GM12878 (cell line): ENCODE measurements around the gene SET. TPM values are rescaled to one million over a fixed set of nuclear protein-coding genes. Genes with fewer than 3 reads are reported as not detected.

Experiments used
- ATAC-seq: fragments of 200-7000 bp; cut with Tn5 transposase; 3 replicates; pipeline ENCODE4 v1.9.1; 2020; ENCODE audit warnings: mild to moderate bottlenecking, moderate library complexity
- BruUV-seq: library from RNA; stranded (reverse); fragments of 400-500 nt; replicated peaks from 2 replicates; lab custom pipeline; 2021; lab: Mats Ljungman, UMichigan
- CTCF ChIA-PET: fragments of 300-600 bp; sonication (Branson Sonifier 250); formaldehyde crosslinking; extraction: SDS; loops from one replicate; lab custom pipeline; 2021; ENCODE audit warnings: inconsistent platforms; lab: Yijun Ruan, JAX
- POLR2A ChIA-PET: fragments of 350-600 bp; formaldehyde crosslinking; extraction: SDS; loops from one replicate; lab custom pipeline; 2021; ENCODE audit warnings: inconsistent platforms; lab: Charles Lee
- RAD21 ChIA-PET: fragments of 300-600 bp; sonication (Branson Sonifier 250); formaldehyde crosslinking; loops from one replicate; lab custom pipeline; 2023; ENCODE audit warnings: antibody characterized with exemption; ENCODE audit not compliant: unreplicated experiment; lab: Charles Lee
- SMC1A ChIA-PET: fragments of 300-600 bp; sonication (Branson Sonifier 250); formaldehyde crosslinking; loops from one replicate; lab custom pipeline; 2023; ENCODE audit not compliant: unreplicated experiment, uncharacterized antibody; lab: Charles Lee
- DNase-seq: peaks from one replicate; pipeline ENCODE4 v3.0.0-alpha.2; 2011; ENCODE audit warnings: low read depth, low spot score
- FAIRE-seq: peaks from 3 replicates; lab custom pipeline; 2011; peaks lifted over from hg19 to GRCh38; lab: Jason Lieb, UNC
- H2AFZ ChIP-seq: 2 replicates; pipeline ENCODE4 v1.6.0; 2011; ENCODE audit warnings: low read depth, low read length, control low read depth; ENCODE audit not compliant: control insufficient read depth
- H3K27ac ChIP-seq: 2 replicates; pipeline ENCODE4 v1.5.1; 2011; ENCODE audit warnings: control low read depth; ENCODE audit not compliant: control insufficient read depth, insufficient read depth
- H3K27me3 ChIP-seq, 2 experiments: replicated peaks in 1 of 2; 2 replicates each; pipeline versions ENCODE4 v1.6.0 to v1.6.1; 2011; ENCODE audit warnings: low read length in 1 of 2; ENCODE audit not compliant: control insufficient read depth in 2 of 2, insufficient read depth in 2 of 2
- H3K36me3 ChIP-seq, 2 experiments: 2 replicates each; pipeline ENCODE4 v1.5.1; 2011; ENCODE audit warnings: low read length in 1 of 2; ENCODE audit not compliant: control insufficient read depth in 2 of 2, insufficient read depth in 2 of 2
- H3K4me1 ChIP-seq: 2 replicates; pipeline ENCODE4 v1.6.1; 2011; ENCODE audit warnings: mild to moderate bottlenecking, low read length, moderate library complexity, mixed read lengths; ENCODE audit not compliant: control insufficient read depth, insufficient read depth
- H3K4me2 ChIP-seq: 2 replicates; pipeline ENCODE4 v1.6.0; 2011; ENCODE audit warnings: control low read depth; ENCODE audit not compliant: control insufficient read depth, insufficient read depth
- H3K4me3 ChIP-seq: fragments of 200-600 bp; sonication (generic); 2 replicates; pipeline ENCODE4 v1.5.1; 2016
- H3K79me2 ChIP-seq: 2 replicates; pipeline ENCODE4 v1.6.0; 2011; ENCODE audit warnings: low read length; ENCODE audit not compliant: control insufficient read depth, insufficient read depth
- H3K9ac ChIP-seq: 2 replicates; pipeline ENCODE4 v1.8.0; 2011; ENCODE audit warnings: low read length, control low read depth, mixed read lengths; ENCODE audit not compliant: control insufficient read depth, insufficient read depth
- H3K9me3 ChIP-seq: replicated peaks from 3 replicates; pipeline ENCODE4 v1.5.1; 2011; ENCODE audit warnings: mild to moderate bottlenecking, low read length; ENCODE audit not compliant: control insufficient read depth, insufficient read depth
- H4K20me1 ChIP-seq: 2 replicates; pipeline ENCODE4 v1.6.0; 2011; ENCODE audit not compliant: control insufficient read depth, insufficient read depth
- ASH2L ChIP-seq: fragments of 300-600, 200-600 bp; sonication (generic); IDR thresholded peaks from 2 replicates; pipeline ENCODE4 v1.6.1; 2017; ENCODE audit warnings: low read depth, mild to moderate bottlenecking, borderline replicate concordance
- HCFC1 ChIP-seq: fragments of 150-350 bp; IDR thresholded peaks from 2 replicates; pipeline ENCODE4 v1.6.1; 2014; ENCODE audit warnings: low read length
- HSF1 ChIP-seq: fragments of 150-350 bp; IDR thresholded peaks from 2 replicates; pipeline ENCODE4 v1.6.1; 2014; ENCODE audit warnings: mild to moderate bottlenecking, low read depth, low read length
- IRF4 ChIP-seq: IDR thresholded peaks from 2 replicates; pipeline ENCODE4 v1.6.1; 2011; ENCODE audit warnings: low read depth, low read length
- KDM1A ChIP-seq: fragments of 200-600 bp; sonication (generic); IDR thresholded peaks from 2 replicates; pipeline ENCODE4 v1.6.1; 2016; ENCODE audit warnings: borderline replicate concordance
- LARP7 ChIP-seq: fragments of 450-650 bp; IDR thresholded peaks from 2 replicates; pipeline ENCODE4 v1.6.1; 2017; ENCODE audit warnings: mild to moderate bottlenecking
- NFYB ChIP-seq: IDR thresholded peaks from 2 replicates; pipeline ENCODE4 v1.6.1; 2011; ENCODE audit warnings: low read depth, mild to moderate bottlenecking, low read length, improper control_type of control experiment, moderate library complexity; ENCODE audit not compliant: insufficient read depth
- NR2C1 ChIP-seq: fragments of 450-650 bp; IDR thresholded peaks from 2 replicates; pipeline ENCODE4 v1.6.1; 2017; ENCODE audit warnings: antibody characterized with exemption, mild to moderate bottlenecking, moderate library complexity
- RB1 ChIP-seq: fragments of 450-650 bp; formaldehyde crosslinking; IDR thresholded peaks from 2 replicates; pipeline ENCODE4 v1.6.1; 2017; ENCODE audit warnings: mild to moderate bottlenecking, borderline replicate concordance
- RCOR1 ChIP-seq: conservative IDR thresholded peaks from 2 replicates; pipeline ENCODE4 v1.6.1; 2012; ENCODE audit warnings: low read depth, low read length, improper control_type of control experiment
- SMAD1 ChIP-seq: fragments of 450-650 bp; IDR thresholded peaks from 2 replicates; pipeline ENCODE4 v1.6.1; 2018; ENCODE audit warnings: mild to moderate bottlenecking, low read depth; ENCODE audit not compliant: partially characterized antibody
- SMAD5 ChIP-seq: IDR thresholded peaks from 2 replicates; pipeline ENCODE4 v1.6.1; 2016; ENCODE audit warnings: antibody characterized with exemption, low read depth
- TCF3 ChIP-seq: IDR thresholded peaks from 2 replicates; pipeline ENCODE4 v1.6.1; 2012; ENCODE audit warnings: low read depth, mild to moderate bottlenecking, low read length, borderline replicate concordance; ENCODE audit not compliant: insufficient read depth
- ZZZ3 ChIP-seq: IDR thresholded peaks from 2 replicates; pipeline ENCODE4 v1.6.1; 2011; ENCODE audit warnings: low read depth; ENCODE audit not compliant: control insufficient read depth, insufficient read length
- WGBS: methylation state at CpG from one replicate; pipeline ENCODE4 v1.1.6; 2016; ENCODE audit warnings: low lambda C conversion rate; ENCODE audit not compliant: insufficient replicate concordance, insufficient coverage; ENCODE audit errors: missing lambda C conversion rate; 5-methylcytosine and 5-hydroxymethylcytosine counted together
- in situ Hi-C: fragments of 300-500 bp; cut with MboI; formaldehyde crosslinking; loops from 9 replicates; pipeline ENCODE4 v1.14.3; 2018; ENCODE audit warnings: mixed read lengths
- intact Hi-C: fragments of 100-400 bp; cut with micrococcal nuclease; formaldehyde crosslinking; loops from one replicate; pipeline ENCODE4 v1.14.2; 2022; ENCODE audit not compliant: unreplicated experiment
- polyA plus RNA-seq, 11 experiments: library from polyadenylated mRNA; depleted of rRNA in 4 of 11; unstranded in 6 of 11; stranded (reverse) in 5 of 11; fragments of >200 nt; fragmentation: Nextera tagmentation in 4 of 11; fragmentation: Illumina TruSeq in 1 of 11; extraction: Ambion mirVana in 4 of 11; extraction: Trizol in 1 of 11; gene quantifications; 1 replicate in 1 of 11; 2 replicates in 10 of 11; pipeline versions ENCODE4 v1.2.1 to v1.2.3, GENCODE V29; 2011 to 2016; ENCODE audit warnings: inconsistent platforms in 2 of 11, missing spikeins in 2 of 11, low read depth in 1 of 11
- total RNA-seq, 4 experiments: library from RNA; depleted of rRNA in 3 of 4; stranded (reverse); fragments of >200 nt in 3 of 4; fragmentation: Illumina TruSeq in 1 of 4; extraction: Trizol in 1 of 4; gene quantifications; 2 replicates each; pipeline versions ENCODE4 v1.2.1 to v1.2.3, GENCODE V29; 2013 to 2021

The SET gene
- total and polyA plus RNA-seq, 10 of the 15 experiments (the other 5 are each of a cell fraction or from before 2014, with no cell fraction given), result 284 to 706 (median 445) TPM

GRCh38 chr9:128702949-128703615 is 14.1 kb downstream of the SET start (continued):
- TF ChIP-seq ASH2L, result no peak
- TF ChIP-seq SMAD1, result no peak
- no peak for TF ChIP-seq RCOR1

GRCh38 chr9:128703616-128704355 is 14.8 kb downstream of the SET start:
- CTCF ChIA-PET, result interaction anchor here (1.0 kb wide), 1 partner anchor 20 kb away, joined by 6 read pairs; the partner anchor contains the start of gene ZDHHC12
- FAIRE-seq, result no peak
- H3K36me3 ChIP-seq, result no peaks in the 10 kb centered on the region
- no peaks in the 10 kb centered on the region for H3K9me3 ChIP-seq
- peak overlapping the region; percentile 87 for H3K4me2 ChIP-seq
- peak overlapping the region; percentile 87; the same call in 1 of the 2 replicates for H2AFZ ChIP-seq
- no peak for ATAC-seq
- H3K4me3 ChIP-seq, result no peak overlapping the region; the same call in 1 of the 2 replicates
- no peaks in the 10 kb centered on the region for H4K20me1 ChIP-seq
- SMC1A ChIA-PET, result interaction anchor here (0.6 to 0.7 kb wide), 2 partner anchors 21 to 22 kb away, joined by 3 read pairs; no protein-coding TSS in a partner anchor
- peaks cover 3% of the 10 kb centered on the region; the same call in 1 of the 2 replicates for H3K4me1 ChIP-seq
- H3K9ac ChIP-seq, result no peak overlapping the region
- POLR2A ChIA-PET, result interaction anchor here (0.7 kb wide), 1 partner anchor 8 kb away, joined by 3 read pairs; no protein-coding TSS in a partner anchor
- in situ Hi-C loops (no loop called here), intact Hi-C loops (no loop called here)
- H3K27me3 ChIP-seq, result no peaks in the 10 kb centered on the region
- TF ChIP-seq HSF1, result no peak
- no peak for TF ChIP-seq RB1
- no peak for TF ChIP-seq TCF3
- TF ChIP-seq ZZZ3, result no peak
- TF ChIP-seq NR2C1, result no peak
- TF ChIP-seq HCFC1, result no peak
- TF ChIP-seq NFYB, result no peak
- no peak for TF ChIP-seq KDM1A
- TF ChIP-seq LARP7, result no peak
- TF ChIP-seq SMAD5, result no peak
- no peak for TF ChIP-seq IRF4
- H3K79me2 ChIP-seq, result no peaks in the 10 kb centered on the region
- RAD21 ChIA-PET, result no interaction called here
- H3K27ac ChIP-seq, result no peak overlapping the region
- no peak for DNase-seq
- WGBS, result 94% methylated on average over 21 of the region's 31 CpGs
- BruUV-seq, result TSS peak; percentile 51
